Endothelial cell of umbilical vein (primary cell): Measurements from ENCODE around the gene ZDHHC14. TPM values are rescaled to one million over a fixed set of nuclear protein-coding genes. Genes with fewer than 3 reads are reported as not detected.

Experiments
- BruUV-seq: library from RNA; stranded (reverse); fragments of 400-500 nt; replicated peaks from 2 replicates; lab custom pipeline; 2021; lab: Mats Ljungman, UMichigan
- CTCF ChIA-PET: fragments of 300-600, 350-600 bp; sonication (Branson Sonifier 250); formaldehyde crosslinking; loops from one replicate; lab custom pipeline; 2021; ENCODE audit warnings: antibody characterized with exemption, inconsistent platforms; lab: Charles Lee
- POLR2A ChIA-PET: fragments of 300-600, 350-600 bp; sonication (Branson Sonifier 250); formaldehyde crosslinking; loops from one replicate; lab custom pipeline; 2021; ENCODE audit warnings: antibody characterized with exemption, inconsistent platforms; lab: Charles Lee
- DNase-seq: peaks from one replicate; pipeline ENCODE4 v3.0.0-alpha.2; 2011; ENCODE audit warnings: low read depth, low spot score
- FAIRE-seq: peaks from 2 replicates; lab custom pipeline; 2011; peaks lifted over from hg19 to GRCh38; lab: Jason Lieb, UNC
- H2AFZ ChIP-seq: 2 replicates; pipeline ENCODE4 v1.6.0; 2012; ENCODE audit warnings: low read depth, low read length, control low read depth, inconsistent platforms
- H3K27ac ChIP-seq: 2 replicates; pipeline ENCODE4 v1.5.1; 2011; ENCODE audit warnings: low read depth, mild to moderate bottlenecking, control low read depth, low read length, moderate library complexity; ENCODE audit not compliant: insufficient read depth
- H3K27me3 ChIP-seq, 2 experiments: 2 replicates each; pipeline versions ENCODE4 v1.6.0 to v1.6.1; 2011; ENCODE audit warnings: low read length in 2 of 2, mixed read lengths in 1 of 2; ENCODE audit not compliant: control insufficient read depth in 2 of 2, insufficient read depth in 2 of 2
- H3K36me3 ChIP-seq, 2 experiments: 2 replicates in 1 of 2; 3 replicates in 1 of 2; pipeline ENCODE4 v1.5.1; 2011; ENCODE audit warnings: low read length in 2 of 2, mild to moderate bottlenecking in 1 of 2, moderate library complexity in 1 of 2; ENCODE audit not compliant: control insufficient read depth in 2 of 2, insufficient read depth in 2 of 2; ENCODE audit errors: extremely low read depth in 1 of 2
- H3K4me1 ChIP-seq: 3 replicates; pipeline ENCODE4 v1.5.1; 2011; ENCODE audit warnings: mild to moderate bottlenecking, low read length; ENCODE audit not compliant: control insufficient read depth, insufficient read depth; ENCODE audit errors: extremely low read depth
- H3K4me2 ChIP-seq: 2 replicates; pipeline ENCODE4 v1.6.1; 2011; ENCODE audit warnings: low read length, control low read depth, mixed read lengths; ENCODE audit not compliant: insufficient read depth
- H3K4me3 ChIP-seq, 3 experiments: fragments of 200-600 bp in 1 of 3; sonication (generic), shearing (Covaris generic) in 1 of 3; replicated peaks in 1 of 3; 2 replicates each; pipeline ENCODE4 v1.5.1; 2011 to 2016; ENCODE audit warnings: control low read depth in 3 of 3, low read length in 3 of 3, mild to moderate bottlenecking in 2 of 3, inconsistent platforms in 1 of 3, low read depth in 1 of 3, moderate library complexity in 1 of 3; ENCODE audit not compliant: insufficient read depth in 1 of 3
- H3K79me2 ChIP-seq: 2 replicates; pipeline ENCODE4 v1.6.0; 2012; ENCODE audit warnings: low read length, inconsistent platforms; ENCODE audit not compliant: control insufficient read depth, insufficient read depth
- H3K9ac ChIP-seq: replicated peaks from 2 replicates; pipeline ENCODE3; 2011; ENCODE audit warnings: low read length, control low read depth; ENCODE audit not compliant: insufficient read depth; ENCODE audit errors: extremely low read depth
- H3K9me1 ChIP-seq: replicated peaks from 3 replicates; pipeline ENCODE4 v1.6.0; 2011; ENCODE audit warnings: mild to moderate bottlenecking, low read length; ENCODE audit not compliant: control insufficient read depth, insufficient read depth; ENCODE audit errors: extremely low read depth
- H3K9me3 ChIP-seq: replicated peaks from 2 replicates; pipeline ENCODE4 v1.5.1; 2012; ENCODE audit warnings: low read length, inconsistent platforms; ENCODE audit not compliant: control insufficient read depth, insufficient read depth
- H4K20me1 ChIP-seq: replicated peaks from 2 replicates; pipeline ENCODE3; 2011; ENCODE audit warnings: mild to moderate bottlenecking, low read length; ENCODE audit not compliant: control insufficient read depth, insufficient read depth; ENCODE audit errors: extremely low read depth
- EZH2 ChIP-seq: IDR thresholded peaks from 2 replicates; pipeline ENCODE4 v1.6.1; 2012; ENCODE audit warnings: borderline replicate concordance, low read depth, mild to moderate bottlenecking, moderate library complexity, low read length, inconsistent platforms; ENCODE audit not compliant: severe bottlenecking
- FOS ChIP-seq: IDR thresholded peaks from 2 replicates; pipeline ENCODE4 v1.6.1; 2011; ENCODE audit warnings: mild to moderate bottlenecking, low read length, moderate library complexity, borderline replicate concordance; ENCODE audit not compliant: insufficient read depth
- GATA2 ChIP-seq: IDR thresholded peaks from 2 replicates; pipeline ENCODE4 v1.7.0; 2011; ENCODE audit warnings: low read depth, mild to moderate bottlenecking, moderate library complexity, mixed read lengths, low read length; ENCODE audit not compliant: insufficient read length, insufficient read depth
- JUN ChIP-seq: IDR thresholded peaks from 2 replicates; pipeline ENCODE4 v1.6.1; 2011; ENCODE audit warnings: borderline replicate concordance, low read depth; ENCODE audit not compliant: insufficient read length, insufficient read depth
- MYC ChIP-seq: IDR thresholded peaks from one replicate; pipeline ENCODE4 v1.6.1; 2011; ENCODE audit warnings: mild to moderate bottlenecking, low read depth, low read length
- POLR2A ChIP-seq: IDR thresholded peaks from 2 replicates; pipeline ENCODE4 v1.6.1; 2012; ENCODE audit warnings: low read depth, mild to moderate bottlenecking, control low read depth, low read length
- POLR2AphosphoS5 ChIP-seq: IDR thresholded peaks from 2 replicates; pipeline ENCODE4 v1.6.1; 2012; ENCODE audit warnings: low read depth, mild to moderate bottlenecking, control low read depth, low read length, moderate library complexity; ENCODE audit not compliant: insufficient read depth
- dilution Hi-C: fragments of 300-500 bp; cut with MboI; formaldehyde crosslinking; loops from one replicate; pipeline ENCODE4 v1.15.0; 2019; ENCODE audit warnings: low sequenced_read_pairs; ENCODE audit not compliant: extremely low pct_ligation_motif_present
- intact Hi-C: fragments of 100-400 bp; cut with micrococcal nuclease; formaldehyde crosslinking; loops from one replicate; pipeline ENCODE4 v1.10.0; 2022
- polyA plus RNA-seq, 4 experiments: library from polyadenylated mRNA; depleted of rRNA in 3 of 4; stranded (reverse) in 3 of 4; unstranded in 1 of 4; fragments of >200 nt; gene quantifications; 2 replicates each; pipeline versions ENCODE4 v1.2.1 to v1.2.3, GENCODE V29; 2011 to 2012; ENCODE audit warnings: missing spikeins in 1 of 4
- total RNA-seq: library from RNA; stranded (reverse); gene quantifications from 2 replicates; pipeline ENCODE4 v1.2.3, GENCODE V29; 2021
- TF ChIP-seq, protein P1 (sequence below): IDR thresholded peaks from 2 replicates; pipeline ENCODE4 v1.6.1; 2011; ENCODE audit not compliant: insufficient read depth, insufficient read length
- TF ChIP-seq, protein P2 (sequence below), 2 donors: IDR thresholded peaks; 1 replicate in 1 of 2; 2 replicates in 1 of 2; pipeline ENCODE4 v1.5.1; 2011; ENCODE audit warnings: low read length in 2 of 2, mild to moderate bottlenecking in 2 of 2, moderate library complexity in 2 of 2, control low read depth in 1 of 2, inconsistent platforms in 1 of 2, low read depth in 1 of 2; ENCODE audit not compliant: insufficient read depth in 1 of 2; ENCODE audit errors: extremely low read depth in 1 of 2

ZDHHC14 gene
- total and polyA plus RNA-seq, 2 donors (not counting 3 experiments of a cell fraction or from before 2014, with no cell fraction given): 23.0 to 25.6 TPM

DNA sequence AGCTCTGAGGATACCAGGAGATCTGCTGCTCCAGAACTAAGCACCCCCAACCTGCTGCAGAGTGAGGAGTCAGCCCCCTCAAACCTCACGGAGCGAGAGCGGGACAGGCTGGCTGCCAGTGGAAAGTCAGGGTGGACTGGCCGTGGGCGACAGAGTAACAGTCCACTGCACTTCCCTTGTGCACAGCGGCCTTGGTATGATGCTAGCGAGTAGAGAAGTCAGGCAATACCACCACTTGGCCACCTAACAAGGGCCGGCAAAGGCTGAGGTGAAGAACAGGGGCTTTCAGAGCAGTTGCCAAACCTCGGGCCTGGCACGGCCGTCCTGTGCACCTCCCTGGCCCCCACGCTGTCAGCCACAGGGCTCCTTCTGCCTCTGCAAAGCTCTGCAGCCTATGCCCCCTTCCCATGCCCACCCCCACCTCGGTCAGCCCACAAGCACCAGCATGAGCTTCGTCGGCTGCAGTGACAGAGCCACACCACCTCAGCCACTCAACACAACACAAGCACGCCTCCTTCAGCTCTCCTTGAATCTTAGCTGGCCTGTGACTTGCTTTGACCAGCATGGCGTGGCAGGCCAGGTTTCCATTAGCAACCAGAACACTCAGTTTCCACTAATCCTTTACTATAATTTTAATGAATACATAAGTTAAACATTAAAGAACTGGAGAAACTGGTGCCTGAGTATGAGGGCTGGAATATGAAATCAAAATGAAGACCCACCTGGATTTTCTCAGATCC lies 314.5 kb downstream of the ZDHHC14 start:
- Histone ChIP-seq H2AFZ (no peak overlapping the region), H3K4me1 (peaks cover 3% of the 10 kb centered on the region), H3K9ac (no peak overlapping the region), H3K27me3 (peaks cover 12 to 15% of the 10 kb centered on the region in 2 experiments), H3K9me1 (no peaks in the 10 kb centered on the region), H3K36me3 (no peaks in the 10 kb centered on the region), H3K9me3 (no peaks in the 10 kb centered on the region), H3K4me3 (no peak overlapping the region), H4K20me1 (no peaks in the 10 kb centered on the region), H3K79me2 (no peaks in the 10 kb centered on the region), H3K27ac (no peak overlapping the region), H3K4me2 (no peak overlapping the region)
- TF ChIP-seq POLR2A (no peak), MYC (no peak), EZH2 (no peak)
- TF ChIP-seq, protein P1, sequence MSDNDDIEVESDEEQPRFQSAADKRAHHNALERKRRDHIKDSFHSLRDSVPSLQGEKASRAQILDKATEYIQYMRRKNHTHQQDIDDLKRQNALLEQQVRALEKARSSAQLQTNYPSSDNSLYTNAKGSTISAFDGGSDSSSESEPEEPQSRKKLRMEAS: no peak
- CTCF ChIA-PET: no interaction called here
- BruUV-seq: no TSS peak
- dilution Hi-C loops (no loop called here), intact Hi-C loops (loop anchor here (2.0 kb wide), 1 partner anchor 75 kb away; no protein-coding TSS in a partner anchor)
- DNase-seq (no peak), FAIRE-seq (no peak)
- POLR2A ChIA-PET: no interaction called here

DNA sequence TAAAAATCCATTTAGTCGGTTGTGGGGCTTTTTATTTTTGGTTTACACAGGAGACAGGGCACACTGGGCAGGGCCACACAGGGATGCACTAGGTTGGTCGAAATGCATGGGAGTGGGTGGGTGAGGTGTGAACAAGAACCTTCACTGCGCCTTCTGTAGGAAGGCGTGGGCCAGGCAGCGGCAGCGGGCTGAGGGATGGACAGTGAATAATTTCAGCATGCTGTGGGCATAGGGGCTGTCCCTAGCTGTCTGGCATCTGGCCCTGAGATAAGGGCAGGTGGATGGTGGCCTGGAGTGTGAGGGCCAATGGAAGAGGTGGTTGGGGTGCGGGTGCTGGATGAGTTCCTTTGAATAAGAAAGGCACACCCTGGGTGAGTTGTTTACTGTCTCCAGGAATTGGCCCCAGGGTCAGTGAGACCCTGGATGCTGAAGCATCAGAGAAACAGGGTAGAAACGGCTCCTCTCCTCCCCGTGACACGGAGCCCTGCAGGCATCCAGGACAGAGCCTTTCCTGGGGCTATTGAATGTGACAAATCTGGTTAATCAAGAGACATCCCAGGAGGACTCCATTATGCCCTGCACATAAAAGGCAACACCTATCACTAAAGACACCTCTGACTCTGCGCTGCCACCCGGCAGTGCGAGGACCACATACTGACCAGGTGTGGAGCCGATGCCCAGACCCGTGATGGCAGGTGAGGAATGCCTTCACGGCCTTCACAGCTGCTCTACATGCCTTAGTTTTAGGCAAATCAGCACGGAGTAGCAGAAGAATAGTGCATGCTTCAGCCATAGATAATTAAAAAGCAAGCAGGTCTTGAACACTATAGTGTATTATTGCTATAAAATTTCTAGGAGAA lies 319.0 kb downstream of the ZDHHC14 start:
- Histone ChIP-seq H3K36me3 (no peaks in the 10 kb centered on the region), H3K4me2 (no peak overlapping the region), H3K27ac (no peak overlapping the region), H3K79me2 (no peaks in the 10 kb centered on the region), H3K9ac (no peak overlapping the region), H3K9me3 (no peaks in the 10 kb centered on the region), H3K4me1 (no peaks in the 10 kb centered on the region), H3K9me1 (no peaks in the 10 kb centered on the region), H4K20me1 (no peaks in the 10 kb centered on the region), H3K4me3 (no peak overlapping the region), H2AFZ (no peak overlapping the region), H3K27me3 (peaks cover 2 to 6% of the 10 kb centered on the region in 2 experiments)
- FAIRE-seq (no peak), DNase-seq (no peak)
- TF ChIP-seq JUN: no peak
- TF ChIP-seq, protein P1: no peak
- TF ChIP-seq FOS: no peak
- no peak for TF ChIP-seq POLR2A
- no peak for TF ChIP-seq POLR2AphosphoS5
- TF ChIP-seq MYC: no peak
- TF ChIP-seq GATA2: no peak
- no peak for TF ChIP-seq EZH2
- TF ChIP-seq, protein P2, sequence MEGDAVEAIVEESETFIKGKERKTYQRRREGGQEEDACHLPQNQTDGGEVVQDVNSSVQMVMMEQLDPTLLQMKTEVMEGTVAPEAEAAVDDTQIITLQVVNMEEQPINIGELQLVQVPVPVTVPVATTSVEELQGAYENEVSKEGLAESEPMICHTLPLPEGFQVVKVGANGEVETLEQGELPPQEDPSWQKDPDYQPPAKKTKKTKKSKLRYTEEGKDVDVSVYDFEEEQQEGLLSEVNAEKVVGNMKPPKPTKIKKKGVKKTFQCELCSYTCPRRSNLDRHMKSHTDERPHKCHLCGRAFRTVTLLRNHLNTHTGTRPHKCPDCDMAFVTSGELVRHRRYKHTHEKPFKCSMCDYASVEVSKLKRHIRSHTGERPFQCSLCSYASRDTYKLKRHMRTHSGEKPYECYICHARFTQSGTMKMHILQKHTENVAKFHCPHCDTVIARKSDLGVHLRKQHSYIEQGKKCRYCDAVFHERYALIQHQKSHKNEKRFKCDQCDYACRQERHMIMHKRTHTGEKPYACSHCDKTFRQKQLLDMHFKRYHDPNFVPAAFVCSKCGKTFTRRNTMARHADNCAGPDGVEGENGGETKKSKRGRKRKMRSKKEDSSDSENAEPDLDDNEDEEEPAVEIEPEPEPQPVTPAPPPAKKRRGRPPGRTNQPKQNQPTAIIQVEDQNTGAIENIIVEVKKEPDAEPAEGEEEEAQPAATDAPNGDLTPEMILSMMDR (IDR thresholded peaks at IDR 0.05; ENCODE audit: extremely low read depth in 1 of 2, insufficient read depth in 1 of 2, low read depth in 1 of 2, low read length in 2 of 2): no peak
- ChIA-PET CTCF (interaction anchor here (1.0 kb wide), 1 partner anchor 17 kb away, joined by 5 read pairs; no protein-coding TSS in a partner anchor), POLR2A (no interaction called here)
- dilution Hi-C loops: no loop called here
- intact Hi-C loops: no loop called here
- no TSS peak for BruUV-seq
